Aorta (tissue), 5 donors: ENCODE results near the gene PTRH2. TPM values are rescaled to one million over a fixed set of nuclear protein-coding genes. Genes with fewer than 3 reads are reported as not detected.
"Not testable (repeated sequence)": the region's sequence is repeated elsewhere in the genome, so short reads cannot be mapped to it uniquely, and the experiment has no call there.

Source experiments
- ATAC-seq: fragments of 200-7000 bp; cut with Tn5 transposase; one replicate; pipeline ENCODE4 v1.9.1; 2022; ENCODE audit warnings: moderate library complexity; ENCODE audit not compliant: low FRiP score
- DNase-seq, 2 donors: peaks; one replicate each; pipeline ENCODE4 v3.0.0-alpha.2; 2020
- H3K27ac ChIP-seq, 2 donors: one replicate each; pipeline ENCODE4 v1.5.1; 2013; ENCODE audit warnings: low read length in 2 of 2, mild to moderate bottlenecking in 2 of 2, moderate library complexity in 2 of 2, control low read depth in 1 of 2, inconsistent platforms in 1 of 2, low read depth in 1 of 2
- H3K27me3 ChIP-seq, 2 donors: one replicate each; pipeline ENCODE4 v1.6.1; 2013; ENCODE audit warnings: control low read depth in 1 of 2, low read length in 1 of 2, mild to moderate bottlenecking in 1 of 2, moderate library complexity in 1 of 2; ENCODE audit not compliant: insufficient read depth in 2 of 2, control insufficient read depth in 1 of 2
- H3K36me3 ChIP-seq, 2 donors: one replicate each; pipeline ENCODE4 v1.6.1; 2013; ENCODE audit warnings: control low read depth in 1 of 2, low read length in 1 of 2, mild to moderate bottlenecking in 1 of 2; ENCODE audit not compliant: insufficient read depth in 2 of 2, control insufficient read depth in 1 of 2
- H3K4me1 ChIP-seq, 2 donors: one replicate each; pipeline ENCODE4 v1.6.1; 2013; ENCODE audit warnings: low read length in 2 of 2, control low read depth in 1 of 2, mild to moderate bottlenecking in 1 of 2, moderate library complexity in 1 of 2; ENCODE audit not compliant: insufficient read depth in 2 of 2, control insufficient read depth in 1 of 2
- H3K4me3 ChIP-seq, 2 donors: one replicate each; pipeline ENCODE4 v1.5.1; 2013; ENCODE audit warnings: low read length in 2 of 2, control low read depth in 1 of 2, mild to moderate bottlenecking in 1 of 2
- H3K9me3 ChIP-seq: one replicate; pipeline ENCODE4 v1.6.1; 2013; ENCODE audit warnings: mild to moderate bottlenecking, low read length; ENCODE audit not compliant: control insufficient read depth
- WGBS, 2 donors: extraction: QIAGEN DNeasy Blood & Tissue Kit; methylation state at CpG; one replicate each; pipeline ENCODE4 v1.1.7; 2013; 5-methylcytosine and 5-hydroxymethylcytosine counted together
- intact Hi-C, 2 donors: fragments of 100-400 bp; cut with DNase I; formaldehyde crosslinking; loops; one replicate each; pipeline versions ENCODE4 v1.14.2 to v1.15.0; 2022
- polyA plus RNA-seq, 2 donors: library from polyadenylated mRNA; stranded (reverse); fragments of 200-250 nt; gene quantifications; one replicate each; pipeline ENCODE4 v1.2.3, GENCODE V29; 2013
- total RNA-seq, 2 donors: library from RNA; stranded (reverse); fragmentation: NEBNext Ultra II Directional; extraction: Animal tissue kit (Norgen Biotek cat#: 25700); gene quantifications; one replicate each; pipeline ENCODE4 v1.2.1, GENCODE V29; 2021
- donor health status: healthy with polysubstance abuse.
- donor health status: Bipolar disorder and iron deficiency.
- donor health status: DM: no; HTN: no; CAD: no.
- donor health status: DM: no; HTN: no; CAD: no.
- donor health status: DM: yes; HTN: yes; CAD: no.

The PTRH2 gene
- total and polyA plus RNA-seq, 4 donors = 13.4 to 19.6 (median 15.8) TPM

DNA sequence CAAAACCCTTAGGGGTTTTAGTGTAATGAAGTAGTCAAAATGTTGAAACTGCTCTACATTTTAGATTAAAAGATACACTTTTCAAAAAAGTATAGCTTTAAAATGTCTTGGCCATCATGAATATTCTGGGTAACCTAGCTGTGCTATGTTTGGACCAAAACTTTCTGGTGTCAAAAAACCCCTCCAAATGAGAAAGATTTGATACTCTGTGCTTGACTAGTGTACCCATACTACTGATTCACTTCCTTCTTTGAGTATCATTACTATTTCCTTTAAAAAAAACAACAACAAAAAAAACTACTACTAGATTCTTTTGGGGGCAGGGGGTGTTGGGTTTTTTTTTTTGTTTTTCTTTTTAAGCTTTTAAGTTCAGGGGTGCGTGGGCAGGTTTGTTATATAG is 37.3 kb downstream of the PTRH2 start:
- H3K27ac ChIP-seq = peak overlapping the region in 1 of 2 donors; percentile 93
- DNase-seq (no peak), ATAC-seq (no peak)
- no peaks in the 10 kb centered on the region for H3K27me3 ChIP-seq
- 95 to 100% methylated on average over 1 of the region's 1 CpG for WGBS, 2 donors
- no peak overlapping the region for H3K4me3 ChIP-seq
- H3K9me3 ChIP-seq = no peaks in the 10 kb centered on the region
- H3K36me3 ChIP-seq = peaks cover 0 to 4% of the 10 kb centered on the region in 2 donors
- intact Hi-C loops = loop anchor here in 1 of 2 donors (5.0 kb wide), 1 partner anchor 48 kb away; no protein-coding TSS in a partner anchor
- no peaks in the 10 kb centered on the region for H3K4me1 ChIP-seq

DNA sequence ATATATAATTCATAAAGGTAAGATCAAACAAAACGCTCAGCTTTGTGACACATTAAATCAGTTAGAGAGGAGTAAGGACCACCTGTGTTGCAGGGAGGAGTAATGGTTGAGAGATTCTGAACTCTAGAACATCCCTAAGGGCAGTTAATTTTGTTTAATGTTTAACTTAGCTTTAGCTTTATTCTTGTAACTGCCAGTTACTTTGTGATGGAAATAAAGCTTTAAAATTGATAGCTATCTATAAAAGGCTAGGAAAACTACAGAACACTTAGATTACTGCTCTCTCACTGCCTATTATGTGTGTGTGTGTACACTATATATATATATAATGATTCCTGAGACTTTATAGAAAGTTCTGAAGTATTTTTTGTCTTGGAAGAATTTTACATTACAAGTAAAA is 37.8 kb downstream of the PTRH2 start:
- Histone ChIP-seq H3K36me3 (peaks cover 0 to 4% of the 10 kb centered on the region in 2 donors), H3K9me3 (no peaks in the 10 kb centered on the region), H3K27ac (peak overlapping the region in 1 of 2 donors; percentile 93), H3K4me3 (no peak overlapping the region), H3K27me3 (no peaks in the 10 kb centered on the region), H3K4me1 (no peaks in the 10 kb centered on the region)
- no peak for DNase-seq
- 69 to 81% methylated on average over 1 of the region's 1 CpG for WGBS, 2 donors
- intact Hi-C loops = loop anchor here in 1 of 2 donors (5.0 kb wide), 1 partner anchor 47 kb away; no protein-coding TSS in a partner anchor
- no peak for ATAC-seq

DNA sequence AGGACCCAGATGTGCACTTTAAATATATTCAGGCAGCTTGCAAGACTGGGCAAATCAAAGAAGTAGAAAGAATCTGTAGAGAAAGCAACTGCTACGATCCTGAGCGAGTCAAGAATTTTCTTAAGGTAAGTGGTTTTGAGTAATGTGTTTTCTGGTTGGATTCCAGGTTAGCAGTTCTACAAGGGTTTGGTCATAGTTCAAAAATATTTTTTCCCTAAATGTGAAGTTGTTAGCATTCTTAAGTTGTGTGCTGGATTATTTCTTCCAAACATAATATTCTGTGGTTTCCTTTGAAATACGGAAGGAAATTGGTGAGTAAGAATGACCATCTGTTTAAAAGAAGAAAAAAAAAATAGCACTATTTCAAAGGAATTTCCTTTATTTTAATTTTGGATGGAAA is 38.4 kb downstream of the PTRH2 start:
- Histone ChIP-seq H3K4me3 (no peak overlapping the region), H3K27me3 (no peaks in the 10 kb centered on the region), H3K27ac (no peak overlapping the region), H3K4me1 (no peaks in the 10 kb centered on the region), H3K9me3 (no peaks in the 10 kb centered on the region), H3K36me3 (peaks cover 0 to 3% of the 10 kb centered on the region in 2 donors)
- 0 to 5% methylated on average over 3 of the region's 3 CpGs for whole genome bisulfite sequencing, 2 donors
- intact Hi-C loops = loop anchor here in 1 of 2 donors (5.0 kb wide), 1 partner anchor 47 kb away; no protein-coding TSS in a partner anchor
- no peak for DNase-seq
- ATAC-seq = no peak

DNA sequence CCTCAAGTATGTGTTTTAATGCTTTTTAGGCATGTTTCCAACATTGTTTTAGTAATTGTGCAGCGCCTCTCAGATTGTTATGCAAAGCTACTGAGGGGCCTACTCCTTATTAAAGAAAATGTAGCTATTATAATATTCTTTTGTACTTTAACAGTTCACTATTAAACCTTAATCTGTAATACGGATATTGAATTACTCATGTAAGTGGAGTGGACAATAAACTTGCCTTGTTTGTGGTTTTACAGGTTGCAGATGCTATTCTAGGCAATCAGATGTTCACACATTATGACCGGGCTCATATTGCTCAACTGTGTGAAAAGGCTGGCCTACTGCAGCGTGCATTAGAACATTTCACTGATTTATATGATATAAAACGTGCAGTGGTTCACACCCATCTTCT is 41.0 kb downstream of the PTRH2 start:
- ATAC-seq (no peak), DNase-seq (no peak)
- Histone ChIP-seq H3K27me3 (no peaks in the 10 kb centered on the region), H3K4me3 (no peak overlapping the region), H3K27ac (no peak overlapping the region), H3K4me1 (no peaks in the 10 kb centered on the region), H3K9me3 (no peaks in the 10 kb centered on the region), H3K36me3 (peaks cover 1 to 5% of the 10 kb centered on the region in 2 donors)
- whole genome bisulfite sequencing, 2 donors = 84 to 85% methylated on average over 5 of the region's 5 CpGs
- intact Hi-C loops = loop anchor here in 1 of 2 donors (5.0 kb wide), 1 partner anchor 44 kb away; no protein-coding TSS in a partner anchor

DNA sequence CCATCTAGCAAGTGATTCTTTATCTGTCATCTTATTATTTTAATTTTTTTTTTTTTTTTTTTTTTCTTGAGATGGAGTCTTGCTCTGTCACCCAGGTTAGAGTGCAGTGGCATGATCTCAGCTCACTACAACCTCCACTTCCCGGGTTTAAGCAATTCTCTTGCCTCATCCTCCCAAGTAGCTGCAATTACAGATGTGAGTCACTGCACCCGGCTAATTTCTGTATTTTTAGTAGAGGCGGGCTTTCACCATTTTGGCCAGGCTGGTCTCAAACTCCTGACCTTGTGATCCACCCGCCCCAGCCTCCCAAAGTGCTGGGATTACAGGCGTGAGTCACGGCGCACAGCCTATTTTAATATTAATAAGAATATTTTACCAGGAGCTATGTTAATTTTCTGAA is 50.6 kb downstream of the PTRH2 start:
- whole genome bisulfite sequencing, 2 donors = 88 to 89% methylated on average over 7 of the region's 7 CpGs
- H3K27me3 ChIP-seq, H3K4me1 ChIP-seq, H3K9me3 ChIP-seq, intact Hi-C loops, DNase-seq, H3K36me3 ChIP-seq, H3K27ac ChIP-seq, ATAC-seq, H3K4me3 ChIP-seq: not testable (repeated sequence)

DNA sequence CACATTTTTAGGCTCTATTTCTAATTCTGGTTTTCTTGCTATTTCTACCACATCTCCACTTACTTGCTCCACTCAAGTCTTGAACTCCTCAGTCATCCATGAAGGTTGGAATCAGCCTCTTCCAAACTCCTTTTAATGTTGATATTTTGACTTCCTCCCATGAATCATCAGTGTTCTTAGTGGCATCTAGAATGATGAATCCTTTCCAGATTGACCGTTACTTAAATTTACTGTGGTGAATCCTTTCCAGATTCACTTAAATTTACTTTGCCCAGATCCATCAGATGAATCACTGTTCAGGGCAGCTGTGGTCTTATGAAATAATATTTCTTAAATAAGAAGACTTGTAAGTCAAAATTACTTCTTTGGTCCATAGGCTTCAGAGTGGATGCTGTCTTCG is 55.1 kb downstream of the PTRH2 start:
- DNase-seq = no peak
- H3K27me3 ChIP-seq = no peaks in the 10 kb centered on the region
- H3K9me3 ChIP-seq = no peaks in the 10 kb centered on the region
- 84% methylated on average over 2 of the region's 2 CpGs for WGBS, 2 donors
- no peak for ATAC-seq
- intact Hi-C loops = no loop called here
- H3K4me1 ChIP-seq = no peaks in the 10 kb centered on the region
- H3K27ac ChIP-seq = no peak overlapping the region
- no peak overlapping the region for H3K4me3 ChIP-seq
- H3K36me3 ChIP-seq = peaks cover 1 to 7% of the 10 kb centered on the region in 2 donors

DNA sequence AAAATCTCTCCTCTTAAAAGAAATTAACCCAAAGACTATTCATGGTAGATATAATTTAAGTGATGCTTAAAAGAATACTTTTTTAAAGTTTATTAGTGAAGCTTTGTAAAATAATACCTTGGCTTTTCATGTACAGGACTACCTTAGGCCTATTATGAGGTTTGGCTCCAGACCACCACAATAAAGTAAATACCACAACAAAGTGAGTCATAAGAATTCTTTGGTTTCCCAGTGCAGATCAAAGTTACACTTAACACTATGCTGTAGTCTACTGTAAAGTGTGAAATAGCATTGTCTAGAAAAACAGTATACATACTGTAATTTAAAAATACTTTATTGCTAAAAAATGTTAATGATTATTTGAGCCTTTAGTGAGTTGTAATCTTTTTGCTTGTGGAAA is 55.9 kb downstream of the PTRH2 start:
- Histone ChIP-seq H3K27ac (no peak overlapping the region), H3K4me1 (peaks cover 0 to 2% of the 10 kb centered on the region in 2 donors), H3K9me3 (no peaks in the 10 kb centered on the region), H3K27me3 (no peaks in the 10 kb centered on the region), H3K4me3 (no peak overlapping the region), H3K36me3 (peaks cover 1 to 7% of the 10 kb centered on the region in 2 donors)
- DNase-seq (no peak), ATAC-seq (no peak)
- intact Hi-C loops = no loop called here

DNA sequence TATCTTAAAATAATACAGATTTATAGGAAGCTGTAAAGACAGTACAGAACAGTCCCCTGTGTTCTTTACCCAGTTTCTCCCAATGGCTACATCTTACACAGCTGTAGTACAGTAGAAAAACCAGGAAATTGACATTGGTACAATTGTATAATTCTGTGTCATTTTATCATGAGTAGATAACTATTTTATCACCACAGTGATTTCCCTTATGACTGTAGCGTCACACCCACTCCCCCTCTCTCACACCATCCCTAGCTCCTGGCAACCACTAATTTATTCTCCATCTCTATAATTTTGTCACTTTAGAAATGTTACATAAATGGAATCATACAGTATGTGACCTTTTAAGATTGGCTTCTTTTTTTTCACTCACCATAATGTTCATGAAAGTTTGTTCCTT is 56.6 kb downstream of the PTRH2 start:
- Histone ChIP-seq H3K36me3 (peaks cover 1 to 7% of the 10 kb centered on the region in 2 donors), H3K27me3 (no peaks in the 10 kb centered on the region), H3K27ac (no peak overlapping the region), H3K4me3 (no peak overlapping the region), H3K9me3 (no peaks in the 10 kb centered on the region), H3K4me1 (peaks cover 2% of the 10 kb centered on the region in 2 donors)
- 95 to 100% methylated on average over 1 of the region's 1 CpG for WGBS, 2 donors
- intact Hi-C loops = no loop called here
- ATAC-seq (no peak), DNase-seq (no peak)

DNA sequence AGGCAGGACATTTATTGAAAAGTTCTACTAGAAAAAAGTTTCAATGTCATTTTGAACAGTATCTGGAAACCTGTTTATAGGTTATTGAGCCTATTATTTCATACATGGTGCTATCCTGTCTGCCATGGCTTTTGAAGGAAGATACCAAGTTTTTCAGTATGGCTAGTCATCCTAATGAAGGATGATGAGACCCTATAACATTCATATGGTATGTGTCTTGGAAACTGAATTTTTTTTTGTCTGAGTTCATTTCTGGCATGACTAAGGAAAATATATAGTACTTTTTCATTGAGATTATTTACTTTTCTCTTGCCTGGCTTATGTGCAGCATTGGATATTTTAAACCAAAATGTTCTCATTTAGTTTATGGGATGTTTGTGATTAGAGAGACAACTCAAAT is 57.3 kb downstream of the PTRH2 start:
- Histone ChIP-seq H3K27me3 (no peaks in the 10 kb centered on the region), H3K9me3 (no peaks in the 10 kb centered on the region), H3K27ac (no peak overlapping the region), H3K36me3 (peaks cover 1 to 7% of the 10 kb centered on the region in 2 donors), H3K4me3 (no peak overlapping the region), H3K4me1 (peaks cover 2% of the 10 kb centered on the region in 2 donors)
- intact Hi-C loops = no loop called here
- DNase-seq = no peak
- no peak for ATAC-seq
